ENCODE data around the gene TM7SF2.

DNA sequence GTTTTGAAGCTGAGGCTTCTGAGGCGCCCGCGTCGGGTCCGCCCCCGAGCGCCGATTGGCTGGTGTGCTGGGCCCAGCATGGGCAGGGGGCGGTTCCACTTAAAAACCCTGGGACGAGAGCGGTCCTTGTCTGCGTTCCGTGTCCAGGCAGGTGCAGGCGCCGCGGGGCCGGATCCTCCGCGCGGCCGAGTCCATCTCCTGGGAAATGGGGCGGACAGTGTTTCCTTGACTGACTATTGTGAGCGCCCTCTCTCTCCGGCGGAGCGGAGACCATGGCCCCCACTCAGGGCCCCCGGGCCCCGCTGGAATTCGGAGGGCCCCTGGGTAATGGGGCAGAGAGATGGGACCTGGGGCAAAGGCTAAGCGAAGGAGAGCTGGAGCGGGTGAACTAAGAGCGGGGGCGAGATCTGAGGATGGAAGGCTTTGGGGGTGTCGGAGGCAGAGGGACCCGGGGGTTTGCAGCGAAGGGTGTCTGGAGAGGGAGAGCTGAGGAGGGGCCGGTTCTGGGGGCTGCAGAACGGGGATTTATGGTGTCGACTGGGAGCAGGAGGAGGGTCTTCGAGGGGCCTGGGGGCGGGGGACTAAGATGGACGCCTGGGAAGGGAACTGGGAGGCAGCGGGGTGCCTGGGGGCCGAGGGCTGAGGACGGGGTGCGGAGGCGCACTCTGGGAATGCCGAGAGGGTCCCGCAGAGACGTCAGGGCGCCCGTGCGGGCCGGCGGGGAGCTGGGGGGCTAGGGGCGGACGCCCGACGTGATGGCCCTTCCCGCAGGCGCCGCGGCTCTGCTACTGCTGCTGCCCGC, at the start of gene TM7SF2:
- TF ChIP-seq NR2F2 (IDR thresholded peaks at IDR 0.05; ENCODE audit: borderline replicate concordance, low read depth) (no peak), ZNF143 (CRISPR knock-in tag; IDR thresholded peaks at IDR 0.05) (peak; percentile 31; the same call in 1 of the 2 replicates), EZH2 (conservative IDR thresholded peaks at IDR 0.05; ENCODE audit: low read depth, low read length) (no peak), JUND (CRISPR knock-in tag; IDR thresholded peaks at IDR 0.05) (no peak), ZNF160 (CRISPR knock-in tag; IDR thresholded peaks at IDR 0.05) (no peak), POLR2AphosphoS5 (IDR thresholded peaks at IDR 0.05; ENCODE audit: low read depth, low read length) (peak; percentile 99), THRA (CRISPR knock-in tag; IDR thresholded peaks at IDR 0.05; ENCODE audit: borderline replicate concordance) (no peak), SRSF1 (optimal IDR thresholded peaks at IDR 0.05; ENCODE audit: low read depth, low read length) (peak; percentile 92), ZNF746 (CRISPR knock-in tag; IDR thresholded peaks at IDR 0.05) (no peak; the same call in 1 of the 2 replicates), ZNF564 (CRISPR knock-in tag; IDR thresholded peaks at IDR 0.05) (0 out of 2 replicates have a peak, but pooled peaks have one; percentile 59)
- TF ChIP-seq, protein P1, sequence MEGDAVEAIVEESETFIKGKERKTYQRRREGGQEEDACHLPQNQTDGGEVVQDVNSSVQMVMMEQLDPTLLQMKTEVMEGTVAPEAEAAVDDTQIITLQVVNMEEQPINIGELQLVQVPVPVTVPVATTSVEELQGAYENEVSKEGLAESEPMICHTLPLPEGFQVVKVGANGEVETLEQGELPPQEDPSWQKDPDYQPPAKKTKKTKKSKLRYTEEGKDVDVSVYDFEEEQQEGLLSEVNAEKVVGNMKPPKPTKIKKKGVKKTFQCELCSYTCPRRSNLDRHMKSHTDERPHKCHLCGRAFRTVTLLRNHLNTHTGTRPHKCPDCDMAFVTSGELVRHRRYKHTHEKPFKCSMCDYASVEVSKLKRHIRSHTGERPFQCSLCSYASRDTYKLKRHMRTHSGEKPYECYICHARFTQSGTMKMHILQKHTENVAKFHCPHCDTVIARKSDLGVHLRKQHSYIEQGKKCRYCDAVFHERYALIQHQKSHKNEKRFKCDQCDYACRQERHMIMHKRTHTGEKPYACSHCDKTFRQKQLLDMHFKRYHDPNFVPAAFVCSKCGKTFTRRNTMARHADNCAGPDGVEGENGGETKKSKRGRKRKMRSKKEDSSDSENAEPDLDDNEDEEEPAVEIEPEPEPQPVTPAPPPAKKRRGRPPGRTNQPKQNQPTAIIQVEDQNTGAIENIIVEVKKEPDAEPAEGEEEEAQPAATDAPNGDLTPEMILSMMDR (CRISPR knock-in tag; IDR thresholded peaks at IDR 0.05), result peak; percentile 11; the same call in 1 of the 2 replicates

Data from HepG2 (cell line).